ENCODE results near the gene LIN28B. TPM values are rescaled to one million over a fixed set of nuclear protein-coding genes. Genes with fewer than 3 reads are reported as not detected.
"Not testable (repeated sequence)": the region's sequence is repeated elsewhere in the genome, so short reads cannot be mapped to it uniquely, and the experiment has no call there.

LIN28B gene
- polyA plus RNA-seq, 4 donors = 0.03 TPM; not detected in 3

DNA sequence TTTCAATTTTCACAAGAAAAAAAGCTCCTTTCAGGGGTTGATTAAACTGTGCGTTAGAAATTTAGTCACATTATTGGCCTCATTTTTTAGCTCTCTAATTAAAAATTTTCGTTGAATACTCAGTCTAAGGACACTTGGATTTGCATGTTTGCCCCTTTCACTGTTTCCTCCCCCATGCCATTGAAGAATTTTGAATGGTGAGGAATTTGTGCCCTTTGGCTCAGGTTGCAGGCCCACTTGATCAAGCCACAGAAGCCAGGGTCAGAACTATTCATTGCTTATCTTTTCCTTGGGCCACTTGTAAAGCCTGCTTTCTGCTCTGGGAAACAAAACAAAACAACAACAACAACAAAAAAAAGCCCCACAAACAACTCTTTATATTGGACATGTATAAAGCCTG is 12.2 kb downstream of the LIN28B start:
- DNase-seq = no peak
- H3K4me3 ChIP-seq (ENCODE audit: low read depth in 1 of 3, low read length in 3 of 3) = no peak overlapping the region
- H3K27ac ChIP-seq (ENCODE audit: low read depth in 1 of 3, low read length in 2 of 3) = no peak overlapping the region
- H3K9me3 ChIP-seq (ENCODE audit: control insufficient read depth in 2 of 2, insufficient read depth in 1 of 2, low read depth in 1 of 2, low read length in 1 of 2) = no peaks in the 10 kb centered on the region
- 52 to 54% (median 52%) methylated on average over 2 of the region's 2 CpGs for WGBS, 3 donors
- FAIRE-seq = no peak
- H3K36me3 ChIP-seq (ENCODE audit: control insufficient read depth in 3 of 3, insufficient read depth in 2 of 3, low read depth in 1 of 3, low read length in 3 of 3) = no peaks in the 10 kb centered on the region
- no peaks in the 10 kb centered on the region for H3K4me1 ChIP-seq (ENCODE audit: control insufficient read depth in 3 of 3, insufficient read depth in 2 of 3, low read depth in 1 of 3, low read length in 2 of 3)
- H3K27me3 ChIP-seq (ENCODE audit: control insufficient read depth in 3 of 3, insufficient read depth in 3 of 3, low read length in 3 of 3) = no peaks in the 10 kb centered on the region

DNA sequence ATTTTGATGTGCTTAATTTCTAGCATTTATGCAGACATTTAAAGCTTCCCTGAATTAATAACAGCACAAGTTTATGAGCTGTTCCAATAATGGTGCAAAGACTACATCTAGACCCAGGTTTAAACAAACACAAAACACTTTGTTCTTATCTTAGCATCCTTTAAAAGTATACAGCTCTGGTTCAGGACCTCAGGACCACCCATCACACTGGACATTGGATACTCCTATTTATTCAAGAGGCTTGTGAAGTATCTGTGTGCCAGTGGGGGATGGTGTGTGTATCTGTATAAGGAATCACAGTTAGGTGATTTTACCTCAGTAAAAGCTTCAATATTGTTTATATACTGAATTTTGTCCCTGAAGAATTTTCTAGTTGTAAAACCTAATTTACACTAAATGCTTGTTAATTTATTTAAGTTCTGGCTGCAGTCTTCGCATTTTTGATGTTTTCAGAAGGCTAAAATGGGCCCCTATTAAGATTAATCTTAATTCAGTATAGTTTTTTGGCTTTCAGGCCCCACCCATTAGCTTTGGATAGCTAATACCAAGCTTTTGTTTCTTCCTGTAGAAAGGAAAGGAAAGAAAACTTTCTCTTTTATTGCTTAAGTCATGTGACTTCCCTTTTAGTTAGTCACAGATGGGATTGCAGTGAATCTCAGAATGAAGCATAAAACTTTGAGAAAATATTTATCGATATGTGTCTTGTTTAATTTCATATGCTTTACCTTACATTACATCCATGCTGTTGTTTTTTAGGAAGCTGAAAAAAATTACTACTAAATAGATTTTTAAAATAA is 13.1 kb downstream of the LIN28B start:
- no peak for DNase-seq
- no peaks in the 10 kb centered on the region for H3K27me3 ChIP-seq (ENCODE audit: control insufficient read depth in 3 of 3, insufficient read depth in 3 of 3, low read length in 3 of 3)
- no peak overlapping the region for H3K27ac ChIP-seq (ENCODE audit: low read depth in 1 of 3, low read length in 2 of 3)
- no peak overlapping the region for H3K4me3 ChIP-seq (ENCODE audit: low read depth in 1 of 3, low read length in 3 of 3)
- no peak for FAIRE-seq
- no peaks in the 10 kb centered on the region for H3K4me1 ChIP-seq (ENCODE audit: control insufficient read depth in 3 of 3, insufficient read depth in 2 of 3, low read depth in 1 of 3, low read length in 2 of 3)
- 72 to 84% (median 84%) methylated on average over 2 of the region's 2 CpGs for WGBS, 3 donors
- no peaks in the 10 kb centered on the region for H3K9me3 ChIP-seq (ENCODE audit: control insufficient read depth in 2 of 2, insufficient read depth in 1 of 2, low read depth in 1 of 2, low read length in 1 of 2)
- no peaks in the 10 kb centered on the region for H3K36me3 ChIP-seq (ENCODE audit: control insufficient read depth in 3 of 3, insufficient read depth in 2 of 3, low read depth in 1 of 3, low read length in 3 of 3)

DNA sequence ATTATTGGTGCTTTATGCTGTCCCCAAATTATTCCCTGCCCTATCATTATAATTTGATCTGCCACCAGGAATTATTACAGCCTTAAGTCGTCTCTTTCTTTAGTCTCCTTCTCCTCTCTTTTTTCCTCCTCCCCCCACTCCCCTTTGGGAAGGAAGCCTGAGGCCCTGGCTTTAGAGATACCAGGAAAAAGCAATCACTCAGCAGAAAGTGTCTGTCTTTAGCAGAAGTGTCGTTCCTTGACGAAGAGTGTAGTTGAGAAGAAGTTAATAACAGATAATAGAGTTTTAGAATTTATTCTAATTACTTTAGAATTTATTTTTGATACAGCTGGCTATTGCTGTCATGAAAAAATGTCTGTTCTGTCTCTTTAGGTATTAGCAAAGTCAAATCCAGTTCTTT is 16.5 kb downstream of the LIN28B start:
- FAIRE-seq = no peak
- Histone ChIP-seq H3K27ac (ENCODE audit: low read depth in 1 of 3, low read length in 2 of 3) (no peak overlapping the region), H3K27me3 (ENCODE audit: control insufficient read depth in 3 of 3, insufficient read depth in 3 of 3, low read length in 3 of 3) (no peaks in the 10 kb centered on the region), H3K4me3 (ENCODE audit: low read depth in 1 of 3, low read length in 3 of 3) (no peak overlapping the region), H3K4me1 (ENCODE audit: control insufficient read depth in 3 of 3, insufficient read depth in 2 of 3, low read depth in 1 of 3, low read length in 2 of 3) (no peaks in the 10 kb centered on the region), H3K36me3 (ENCODE audit: control insufficient read depth in 3 of 3, insufficient read depth in 2 of 3, low read depth in 1 of 3, low read length in 3 of 3) (no peaks in the 10 kb centered on the region), H3K9me3 (ENCODE audit: control insufficient read depth in 2 of 2, insufficient read depth in 1 of 2, low read depth in 1 of 2, low read length in 1 of 2) (no peaks in the 10 kb centered on the region)
- no peak for DNase-seq
- 25 to 53% (median 40%) methylated on average over 3 of the region's 3 CpGs for WGBS, 3 donors

- Histone ChIP-seq H3K4me1 (ENCODE audit: control insufficient read depth in 3 of 3, insufficient read depth in 2 of 3, low read depth in 1 of 3, low read length in 2 of 3) (no peaks in the 10 kb centered on the region), H3K9me3 (ENCODE audit: control insufficient read depth in 2 of 2, insufficient read depth in 1 of 2, low read depth in 1 of 2, low read length in 1 of 2) (no peaks in the 10 kb centered on the region), H3K4me3 (ENCODE audit: low read depth in 1 of 3, low read length in 3 of 3) (no peak overlapping the region), H3K36me3 (ENCODE audit: control insufficient read depth in 3 of 3, insufficient read depth in 2 of 3, low read depth in 1 of 3, low read length in 3 of 3) (no peaks in the 10 kb centered on the region), H3K27me3 (ENCODE audit: control insufficient read depth in 3 of 3, insufficient read depth in 3 of 3, low read length in 3 of 3) (no peaks in the 10 kb centered on the region), H3K27ac (ENCODE audit: low read depth in 1 of 3, low read length in 2 of 3) (no peak overlapping the region)
- FAIRE-seq (no peak), DNase-seq (no peak)
- WGBS, 3 donors = 81 to 90% (median 83%) methylated on average over 5 of the region's 5 CpGs
Observed at GRCh38 chr6:104983296-104983695, 26.4 kb downstream of the LIN28B start.

DNA sequence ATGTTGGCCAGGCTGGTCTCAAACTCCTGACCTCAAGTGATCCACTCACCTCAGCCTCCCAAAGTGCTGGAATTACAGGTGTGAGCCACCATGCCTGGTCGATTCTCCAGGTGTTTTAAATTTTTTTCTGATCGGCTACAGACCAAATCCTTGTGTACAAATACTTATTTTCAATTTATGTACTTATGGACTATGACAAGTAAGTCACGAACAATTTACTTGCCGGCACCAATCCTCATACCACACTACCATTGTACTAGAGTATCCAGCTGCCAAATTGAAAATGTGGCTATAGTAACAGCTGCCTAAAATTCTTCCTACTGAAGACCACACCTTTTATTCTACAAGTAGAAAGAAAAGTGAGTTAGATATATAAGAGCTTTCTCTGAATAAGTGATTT is 26.9 kb downstream of the LIN28B start:
- no peaks in the 10 kb centered on the region for H3K4me1 ChIP-seq (ENCODE audit: control insufficient read depth in 3 of 3, insufficient read depth in 2 of 3, low read depth in 1 of 3, low read length in 2 of 3)
- DNase-seq (no peak), FAIRE-seq (no peak)
- H3K9me3 ChIP-seq (ENCODE audit: control insufficient read depth in 2 of 2, insufficient read depth in 1 of 2, low read depth in 1 of 2, low read length in 1 of 2) = no peaks in the 10 kb centered on the region
- no peaks in the 10 kb centered on the region for H3K36me3 ChIP-seq (ENCODE audit: control insufficient read depth in 3 of 3, insufficient read depth in 2 of 3, low read depth in 1 of 3, low read length in 3 of 3)
- WGBS, 3 donors = 81 to 85% (median 84%) methylated on average over 4 of the region's 4 CpGs
- no peaks in the 10 kb centered on the region for H3K27me3 ChIP-seq (ENCODE audit: control insufficient read depth in 3 of 3, insufficient read depth in 3 of 3, low read length in 3 of 3)
- no peak overlapping the region for H3K4me3 ChIP-seq (ENCODE audit: low read depth in 1 of 3, low read length in 3 of 3)
- H3K27ac ChIP-seq (ENCODE audit: low read depth in 1 of 3, low read length in 2 of 3) = no peak overlapping the region

DNA sequence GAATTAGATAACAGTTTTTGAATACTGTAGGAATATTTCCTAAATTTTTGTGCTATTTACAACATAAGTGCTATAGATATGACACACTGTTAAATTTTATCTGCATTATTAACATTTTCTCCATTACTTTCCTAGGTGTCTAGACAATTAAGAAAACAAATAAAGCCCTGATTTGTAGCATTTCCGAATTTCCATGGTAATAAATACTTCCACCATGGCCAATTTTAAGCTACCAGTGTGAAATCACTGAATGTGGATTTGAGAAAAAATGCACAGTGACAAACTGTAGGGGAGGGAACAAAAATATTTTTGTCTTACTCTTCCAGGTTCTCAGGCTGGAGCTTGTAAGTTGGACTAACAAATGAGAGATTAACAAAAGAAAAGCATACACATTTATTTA is 27.9 kb downstream of the LIN28B start:
- Histone ChIP-seq H3K36me3 (ENCODE audit: control insufficient read depth in 3 of 3, insufficient read depth in 2 of 3, low read depth in 1 of 3, low read length in 3 of 3) (no peaks in the 10 kb centered on the region), H3K4me3 (ENCODE audit: low read depth in 1 of 3, low read length in 3 of 3) (no peak overlapping the region), H3K9me3 (ENCODE audit: control insufficient read depth in 2 of 2, insufficient read depth in 1 of 2, low read depth in 1 of 2, low read length in 1 of 2) (no peaks in the 10 kb centered on the region), H3K4me1 (ENCODE audit: control insufficient read depth in 3 of 3, insufficient read depth in 2 of 3, low read depth in 1 of 3, low read length in 2 of 3) (no peaks in the 10 kb centered on the region), H3K27ac (ENCODE audit: low read depth in 1 of 3, low read length in 2 of 3) (no peak overlapping the region), H3K27me3 (ENCODE audit: control insufficient read depth in 3 of 3, insufficient read depth in 3 of 3, low read length in 3 of 3) (no peaks in the 10 kb centered on the region)
- FAIRE-seq (no peak), DNase-seq (no peak)
- WGBS, 3 donors = 61 to 74% (median 70%) methylated on average over 1 of the region's 1 CpG

- not testable (repeated sequence) for H3K27me3 ChIP-seq (ENCODE audit: control insufficient read depth in 3 of 3, insufficient read depth in 3 of 3, low read length in 3 of 3); H3K27ac ChIP-seq (ENCODE audit: low read depth in 1 of 3, low read length in 2 of 3); H3K9me3 ChIP-seq (ENCODE audit: control insufficient read depth in 2 of 2, insufficient read depth in 1 of 2, low read depth in 1 of 2, low read length in 1 of 2); DNase-seq; H3K4me1 ChIP-seq (ENCODE audit: control insufficient read depth in 3 of 3, insufficient read depth in 2 of 3, low read depth in 1 of 3, low read length in 2 of 3); H3K4me3 ChIP-seq (ENCODE audit: low read depth in 1 of 3, low read length in 3 of 3); H3K36me3 ChIP-seq (ENCODE audit: control insufficient read depth in 3 of 3, insufficient read depth in 2 of 3, low read depth in 1 of 3, low read length in 3 of 3); FAIRE-seq
- 52 to 75% (median 62%) methylated on average over 4 of the region's 4 CpGs for WGBS, 3 donors
Observed at GRCh38 chr6:104985875-104986274, 29.0 kb downstream of the LIN28B start.

DNA sequence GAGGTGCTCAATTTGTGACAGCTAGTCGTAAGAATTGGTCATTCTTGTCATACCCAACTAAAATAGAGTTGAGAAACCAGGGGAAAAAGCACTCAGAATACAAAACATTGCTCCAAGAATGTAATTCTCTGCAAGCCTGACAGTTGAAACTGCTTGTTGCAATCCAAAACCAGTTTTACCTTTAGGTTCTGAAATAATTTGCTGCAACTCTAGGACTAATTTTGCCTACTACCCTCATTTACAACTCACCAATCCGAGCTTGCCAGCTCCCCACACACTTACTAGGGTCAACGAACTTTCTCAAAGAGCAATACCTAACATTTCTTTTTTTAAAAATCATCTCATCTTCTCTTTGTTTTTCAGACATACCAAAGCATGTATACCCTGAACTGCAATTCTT is 29.7 kb downstream of the LIN28B start:
- Histone ChIP-seq H3K4me3 (ENCODE audit: low read depth in 1 of 3, low read length in 3 of 3) (no peak overlapping the region), H3K27ac (ENCODE audit: low read depth in 1 of 3, low read length in 2 of 3) (no peak overlapping the region), H3K27me3 (ENCODE audit: control insufficient read depth in 3 of 3, insufficient read depth in 3 of 3, low read length in 3 of 3) (no peaks in the 10 kb centered on the region), H3K36me3 (ENCODE audit: control insufficient read depth in 3 of 3, insufficient read depth in 2 of 3, low read depth in 1 of 3, low read length in 3 of 3) (no peaks in the 10 kb centered on the region), H3K4me1 (ENCODE audit: control insufficient read depth in 3 of 3, insufficient read depth in 2 of 3, low read depth in 1 of 3, low read length in 2 of 3) (no peaks in the 10 kb centered on the region), H3K9me3 (ENCODE audit: control insufficient read depth in 2 of 2, insufficient read depth in 1 of 2, low read depth in 1 of 2, low read length in 1 of 2) (no peaks in the 10 kb centered on the region)
- FAIRE-seq (no peak), DNase-seq (no peak)
- 63 to 76% (median 63%) methylated on average over 3 of the region's 3 CpGs for WGBS, 3 donors

GRCh38 chr6:104987218-104987617 is 30.3 kb downstream of the LIN28B start:
- Histone ChIP-seq H3K36me3 (ENCODE audit: control insufficient read depth in 3 of 3, insufficient read depth in 2 of 3, low read depth in 1 of 3, low read length in 3 of 3) (no peaks in the 10 kb centered on the region), H3K4me3 (ENCODE audit: low read depth in 1 of 3, low read length in 3 of 3) (no peak overlapping the region), H3K27ac (ENCODE audit: low read depth in 1 of 3, low read length in 2 of 3) (no peak overlapping the region), H3K4me1 (ENCODE audit: control insufficient read depth in 3 of 3, insufficient read depth in 2 of 3, low read depth in 1 of 3, low read length in 2 of 3) (no peaks in the 10 kb centered on the region), H3K27me3 (ENCODE audit: control insufficient read depth in 3 of 3, insufficient read depth in 3 of 3, low read length in 3 of 3) (no peaks in the 10 kb centered on the region), H3K9me3 (ENCODE audit: control insufficient read depth in 2 of 2, insufficient read depth in 1 of 2, low read depth in 1 of 2, low read length in 1 of 2) (no peaks in the 10 kb centered on the region)
- no peak for DNase-seq
- FAIRE-seq = no peak
- 84 to 92% (median 91%) methylated on average over 3 of the region's 3 CpGs for WGBS, 3 donors

Measured in small intestine (tissue), 7 donors.